Activated naive CD8-positive, alpha-beta T cell treated with anti-CD3 and anti-CD28 coated beads, Interleukin-2, amount 10 ng/mL, durations not matched to agents 7 days and 5 days (primary cell): Measurements from ENCODE around the gene LDLRAD4. TPM values are rescaled to one million over a fixed set of nuclear protein-coding genes. Genes with fewer than 3 reads are reported as not detected.

Experiments
- ATAC-seq: fragments of 150-1000 bp; cut with Tn5 transposase; one replicate; pipeline ENCODE4 v1.10.0; 2021; ENCODE audit warnings: low read depth, moderate library complexity
- POLR2A ChIA-PET: fragments of 350-600 bp; sonication (Branson Sonifier 250); formaldehyde crosslinking; loops from one replicate; lab custom pipeline; 2021; ENCODE audit warnings: antibody characterized with exemption; lab: Charles Lee
- DNase-seq: peaks from one replicate; pipeline ENCODE4 v3.0.0; 2021
- H3K27ac Mint-ChIP-seq: one replicate; pipeline ENCODE4 v1.8.0; 2022; ENCODE audit warnings: mild to moderate bottlenecking, mixed read lengths
- H3K27me3 Mint-ChIP-seq: one replicate; pipeline ENCODE4 v1.8.0; 2022; ENCODE audit warnings: mild to moderate bottlenecking, moderate library complexity, mixed read lengths
- H3K36me3 Mint-ChIP-seq: one replicate; pipeline ENCODE4 v1.8.0; 2021; ENCODE audit warnings: mild to moderate bottlenecking, mixed read lengths
- H3K4me1 Mint-ChIP-seq: one replicate; pipeline ENCODE4 v1.8.0; 2021; ENCODE audit warnings: mixed read lengths
- H3K4me3 Mint-ChIP-seq: one replicate; pipeline ENCODE4 v1.8.0; 2022; ENCODE audit warnings: mild to moderate bottlenecking, moderate library complexity, mixed read lengths
- H3K9me3 Mint-ChIP-seq: one replicate; pipeline ENCODE4 v1.8.0; 2021; ENCODE audit warnings: mixed read lengths
- total RNA-seq, 2 experiments: library from RNA; stranded (reverse); gene quantifications; one replicate each; pipeline ENCODE4 v1.2.3, GENCODE V29; 2021

Gene LDLRAD4
- total RNA-seq, 2 experiments from 2014 or later: 40.3 to 44.3 TPM

DNA sequence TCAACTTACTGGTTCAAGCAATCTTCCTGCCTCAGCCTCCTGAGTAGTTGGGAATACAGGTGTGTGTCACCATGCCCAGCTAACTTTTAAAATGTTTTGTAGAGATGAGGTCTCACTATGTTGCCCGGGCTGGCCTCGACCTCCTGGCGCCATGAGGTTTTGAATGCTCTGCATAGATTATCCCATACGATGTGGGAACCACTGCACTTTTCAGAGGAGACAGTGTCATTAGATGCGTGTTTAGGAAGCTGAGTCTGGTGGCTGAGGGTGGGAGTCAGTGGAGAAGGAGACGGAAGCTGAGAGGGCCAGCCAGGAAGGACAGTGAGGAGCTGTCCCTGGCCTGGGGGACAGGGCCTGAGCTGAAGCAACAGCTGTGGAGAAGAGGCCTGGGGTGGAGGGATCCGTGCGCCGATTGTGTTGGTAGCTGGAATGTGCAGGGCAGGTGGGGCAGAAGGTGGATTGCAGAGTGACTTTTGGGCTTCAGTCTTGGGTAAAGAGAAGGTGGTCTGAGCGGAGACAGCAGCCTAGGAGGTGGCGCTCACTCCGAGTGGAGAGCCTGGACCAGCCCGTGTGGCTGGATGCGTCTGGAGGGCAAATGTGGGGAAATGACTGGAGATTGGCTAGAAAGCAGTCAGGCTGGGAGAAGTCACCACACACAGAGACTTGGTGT is 68.0 kb downstream of the LDLRAD4 start:
- no peak overlapping the region for H3K27ac Mint-ChIP-seq
- H3K36me3 Mint-ChIP-seq: peaks cover 18% of the 10 kb centered on the region
- POLR2A ChIA-PET: no interaction called here
- H3K27me3 Mint-ChIP-seq: no peaks in the 10 kb centered on the region
- no peak for ATAC-seq
- H3K9me3 Mint-ChIP-seq: no peaks in the 10 kb centered on the region
- no peak for DNase-seq
- peaks cover 16% of the 10 kb centered on the region for H3K4me1 Mint-ChIP-seq
- H3K4me3 Mint-ChIP-seq: no peak overlapping the region

DNA sequence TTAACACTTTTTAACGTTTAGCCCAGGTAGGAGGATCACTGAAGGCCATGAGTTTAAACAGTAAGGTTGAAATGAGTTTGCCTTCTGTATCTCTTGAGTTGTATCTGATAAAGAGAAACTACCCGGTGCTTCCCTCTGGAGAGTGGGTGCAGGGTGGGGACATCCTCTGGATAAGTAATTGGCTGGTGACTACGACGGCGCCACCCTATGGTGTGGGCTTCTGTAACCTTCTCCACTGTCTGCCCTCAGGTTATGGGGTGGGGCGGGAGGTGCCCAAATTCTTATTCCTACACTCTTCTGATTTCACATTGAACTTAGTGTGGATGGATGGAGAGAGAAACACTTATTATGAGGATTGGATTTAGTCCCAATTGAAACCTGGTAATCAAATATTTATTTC is 68.8 kb downstream of the LDLRAD4 start:
- H3K27ac Mint-ChIP-seq: no peak overlapping the region
- no peaks in the 10 kb centered on the region for H3K27me3 Mint-ChIP-seq
- DNase-seq (no peak), ATAC-seq (no peak)
- H3K36me3 Mint-ChIP-seq: peaks cover 12% of the 10 kb centered on the region
- no peak overlapping the region for H3K4me3 Mint-ChIP-seq
- POLR2A ChIA-PET: no interaction called here
- H3K9me3 Mint-ChIP-seq: no peaks in the 10 kb centered on the region
- peaks cover 12% of the 10 kb centered on the region for H3K4me1 Mint-ChIP-seq

- POLR2A ChIA-PET: no interaction called here
- ATAC-seq: no peak
- H3K27ac Mint-ChIP-seq: no peak overlapping the region
- DNase-seq: no peak
- H3K9me3 Mint-ChIP-seq: no peaks in the 10 kb centered on the region
- H3K4me3 Mint-ChIP-seq: no peak overlapping the region
- peaks cover 5% of the 10 kb centered on the region for H3K36me3 Mint-ChIP-seq
- peaks cover 5% of the 10 kb centered on the region for H3K4me1 Mint-ChIP-seq
- no peaks in the 10 kb centered on the region for H3K27me3 Mint-ChIP-seq
These were observed 70.1 kb downstream of the LDLRAD4 start for GRCh38 chr18:13288509-13289133.

DNA sequence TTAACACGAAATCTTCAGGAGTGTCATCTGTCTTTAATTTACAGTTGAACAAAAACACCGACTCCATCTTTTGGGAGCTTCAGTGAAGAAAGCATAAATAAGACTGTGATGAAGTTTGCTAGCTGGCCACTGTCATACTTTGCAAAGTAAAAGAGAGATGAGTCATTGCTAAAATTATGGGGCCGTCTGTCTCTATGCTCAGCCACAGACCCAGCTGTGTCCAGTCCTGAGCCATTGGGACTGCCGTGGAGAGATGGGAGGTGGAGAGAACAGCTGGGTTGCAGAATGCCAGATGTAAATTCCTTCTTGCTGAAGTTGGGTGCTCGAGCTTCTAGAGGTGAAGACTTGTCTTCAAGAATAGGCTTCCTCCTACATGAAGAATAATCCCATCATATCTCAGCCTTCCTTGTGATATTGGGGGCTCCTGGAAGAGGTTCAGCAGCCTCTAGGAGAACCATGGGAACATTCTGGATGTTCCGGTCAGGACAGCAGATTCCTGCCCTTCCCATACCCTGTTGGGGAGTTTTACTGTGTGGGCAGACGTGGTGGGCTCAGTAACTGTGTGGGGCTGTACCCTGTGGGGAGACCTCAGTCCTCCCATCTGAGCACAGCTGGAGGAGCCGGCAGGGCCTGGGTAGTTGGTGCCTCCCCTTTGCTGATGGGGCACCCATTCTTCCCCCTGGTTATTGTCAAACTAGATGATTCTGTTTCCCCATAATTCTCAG is 71.1 kb downstream of the LDLRAD4 start:
- H3K36me3 Mint-ChIP-seq: peaks cover 2% of the 10 kb centered on the region
- POLR2A ChIA-PET: no interaction called here
- ATAC-seq (no peak), DNase-seq (no peak)
- no peaks in the 10 kb centered on the region for H3K27me3 Mint-ChIP-seq
- H3K4me1 Mint-ChIP-seq: peaks cover 4% of the 10 kb centered on the region
- no peak overlapping the region for H3K4me3 Mint-ChIP-seq
- no peak overlapping the region for H3K27ac Mint-ChIP-seq
- no peaks in the 10 kb centered on the region for H3K9me3 Mint-ChIP-seq

DNA sequence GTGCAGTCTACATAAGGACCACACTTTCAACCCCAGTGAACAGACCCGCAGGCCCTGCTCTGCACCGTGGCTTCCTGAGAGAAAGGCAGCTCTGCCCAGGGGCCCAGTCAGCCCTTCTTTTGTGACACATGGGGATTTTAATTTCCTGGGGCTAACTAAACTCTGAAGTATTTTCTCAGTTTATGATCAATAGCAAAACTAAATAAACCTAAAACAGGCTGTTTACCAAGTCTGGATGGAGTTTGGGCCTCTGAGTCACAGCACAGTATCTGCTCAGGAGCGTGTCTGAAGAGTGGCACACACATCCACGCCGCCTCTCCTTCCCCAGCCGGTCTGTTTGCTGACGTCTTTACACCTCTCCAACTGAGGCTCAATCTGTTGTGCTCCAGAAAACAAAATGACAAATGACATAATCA is 72.3 kb downstream of the LDLRAD4 start:
- POLR2A ChIA-PET: no interaction called here
- Mint-ChIP-seq H3K4me3 (no peak overlapping the region), H3K9me3 (no peaks in the 10 kb centered on the region), H3K4me1 (peaks cover 10% of the 10 kb centered on the region), H3K36me3 (peaks cover 2% of the 10 kb centered on the region), H3K27ac (no peak overlapping the region), H3K27me3 (no peaks in the 10 kb centered on the region)
- no peak for DNase-seq
- no peak for ATAC-seq

- POLR2A ChIA-PET: no interaction called here
- Mint-ChIP-seq H3K4me1 (peaks cover 10% of the 10 kb centered on the region), H3K27me3 (no peaks in the 10 kb centered on the region), H3K36me3 (peaks cover 2% of the 10 kb centered on the region), H3K27ac (no peak overlapping the region), H3K4me3 (no peak overlapping the region), H3K9me3 (no peaks in the 10 kb centered on the region)
- DNase-seq (no peak), ATAC-seq (no peak)
These were observed 72.7 kb downstream of the LDLRAD4 start for GRCh38 chr18:13291299-13291698.

GRCh38 chr18:13291745-13292447 is 73.3 kb downstream of the LDLRAD4 start:
- Mint-ChIP-seq H3K27ac (no peak overlapping the region), H3K36me3 (peaks cover 2% of the 10 kb centered on the region), H3K4me3 (no peak overlapping the region), H3K27me3 (no peaks in the 10 kb centered on the region), H3K9me3 (no peaks in the 10 kb centered on the region), H3K4me1 (peaks cover 12% of the 10 kb centered on the region)
- POLR2A ChIA-PET: no interaction called here
- ATAC-seq (no peak), DNase-seq (no peak)

- Mint-ChIP-seq H3K4me1 (peaks cover 15% of the 10 kb centered on the region), H3K27me3 (no peaks in the 10 kb centered on the region), H3K9me3 (no peaks in the 10 kb centered on the region), H3K27ac (no peak overlapping the region), H3K36me3 (peaks cover 3% of the 10 kb centered on the region), H3K4me3 (no peak overlapping the region)
- POLR2A ChIA-PET: no interaction called here
- ATAC-seq (no peak), DNase-seq (no peak)
These were observed 74.2 kb downstream of the LDLRAD4 start for GRCh38 chr18:13292736-13293135.

DNA sequence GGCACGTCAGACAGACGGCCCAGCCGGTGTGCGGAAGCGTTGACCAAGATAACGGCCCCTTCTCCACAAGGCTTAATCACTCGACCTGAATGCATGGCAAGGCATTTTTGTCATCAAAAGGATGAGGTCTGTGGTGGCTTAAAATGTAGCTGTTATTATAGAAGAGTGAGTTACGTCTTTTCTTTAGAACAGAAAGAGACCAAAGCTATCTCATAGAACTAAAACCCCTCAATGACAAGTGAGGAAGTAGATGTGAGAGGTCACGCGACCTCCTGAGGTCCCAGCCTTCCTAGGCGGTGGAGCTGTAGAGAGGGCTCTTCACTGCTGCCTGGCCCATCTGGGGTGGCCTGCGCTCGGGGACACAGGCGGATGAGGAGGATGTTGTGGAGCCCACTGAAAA is 75.7 kb downstream of the LDLRAD4 start:
- Mint-ChIP-seq H3K4me3 (no peak overlapping the region), H3K9me3 (no peaks in the 10 kb centered on the region), H3K27me3 (no peaks in the 10 kb centered on the region), H3K36me3 (peaks cover 2% of the 10 kb centered on the region), H3K27ac (no peak overlapping the region), H3K4me1 (peaks cover 15% of the 10 kb centered on the region)
- no peak for ATAC-seq
- DNase-seq: no peak
- POLR2A ChIA-PET: no interaction called here

DNA sequence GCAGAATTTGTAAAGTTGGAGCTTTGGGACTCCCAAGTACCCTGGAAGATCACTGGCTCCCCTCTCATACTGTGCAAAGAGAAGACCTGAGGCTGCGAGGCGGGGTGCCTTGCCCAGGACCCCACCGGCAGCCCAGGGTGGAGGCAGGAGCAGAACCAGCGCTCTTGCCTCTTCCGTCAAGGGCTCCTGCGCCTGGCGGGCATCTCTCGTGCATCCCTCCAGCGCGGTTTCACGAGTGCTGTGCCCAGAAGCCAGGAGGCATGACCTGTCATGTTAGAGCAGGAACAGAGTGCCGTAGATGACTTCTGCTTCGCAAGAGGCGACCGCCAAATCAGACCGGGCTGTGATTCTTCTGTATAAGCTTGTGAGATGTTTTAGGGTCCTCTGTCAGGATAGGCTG is 77.3 kb downstream of the LDLRAD4 start:
- ATAC-seq (no peak), DNase-seq (no peak)
- H3K27me3 Mint-ChIP-seq: no peaks in the 10 kb centered on the region
- no peak overlapping the region for H3K27ac Mint-ChIP-seq
- H3K4me1 Mint-ChIP-seq: peaks cover 11% of the 10 kb centered on the region
- no peak overlapping the region for H3K4me3 Mint-ChIP-seq
- no peaks in the 10 kb centered on the region for H3K9me3 Mint-ChIP-seq
- H3K36me3 Mint-ChIP-seq: peaks cover 2% of the 10 kb centered on the region
- POLR2A ChIA-PET: no interaction called here

DNA sequence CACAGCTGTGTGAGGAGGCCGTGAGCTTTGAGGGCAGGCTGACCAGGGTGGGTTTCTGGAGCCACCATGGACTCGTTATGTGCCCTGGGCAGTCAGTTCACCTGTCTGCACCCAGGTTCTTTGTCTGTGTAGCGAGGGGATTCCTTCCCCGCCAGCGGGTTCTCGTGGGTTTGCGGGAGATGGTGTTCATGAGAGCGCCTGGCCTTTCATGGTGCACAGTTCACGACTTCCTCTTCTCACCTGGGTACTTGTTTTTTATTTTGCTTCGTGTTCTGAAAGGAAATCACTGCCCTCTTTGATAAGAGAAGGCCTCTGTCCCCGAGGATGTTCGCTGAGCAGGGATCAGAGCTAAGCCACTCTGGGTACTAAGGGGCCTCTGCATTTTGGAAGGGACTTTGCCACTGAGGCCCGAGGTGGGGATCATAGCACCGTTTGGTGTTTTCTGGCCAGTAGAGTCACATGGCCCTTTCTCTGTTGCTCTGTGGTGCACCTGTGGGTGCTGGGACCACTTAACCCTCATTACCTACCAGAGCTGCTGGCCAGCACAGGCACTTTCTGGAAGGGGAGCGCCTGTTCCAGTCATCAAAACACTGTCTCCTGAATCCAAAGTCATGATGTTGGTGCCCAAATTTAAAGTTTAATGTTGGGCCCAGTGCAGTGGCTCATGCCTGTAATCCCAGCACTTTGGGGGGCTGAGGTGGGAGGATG is 78.5 kb downstream of the LDLRAD4 start:
- ATAC-seq (peak; percentile 49), DNase-seq (no peak)
- Mint-ChIP-seq H3K9me3 (no peaks in the 10 kb centered on the region), H3K4me3 (no peak overlapping the region), H3K4me1 (peaks cover 11% of the 10 kb centered on the region), H3K27ac (peak overlapping the region; percentile 25), H3K36me3 (peaks cover 2% of the 10 kb centered on the region), H3K27me3 (no peaks in the 10 kb centered on the region)
- POLR2A ChIA-PET: interaction anchor here (0.8 kb wide), 1 partner anchor 17 kb away, joined by 3 read pairs; no protein-coding TSS in a partner anchor

GRCh38 chr18:13298262-13298661 is 79.7 kb downstream of the LDLRAD4 start:
- no peaks in the 10 kb centered on the region for H3K9me3 Mint-ChIP-seq
- POLR2A ChIA-PET: interaction anchor here (0.5 kb wide), 1 partner anchor 15 kb away, joined by 3 read pairs; no protein-coding TSS in a partner anchor
- no peak overlapping the region for H3K4me3 Mint-ChIP-seq
- no peak for DNase-seq
- no peaks in the 10 kb centered on the region for H3K27me3 Mint-ChIP-seq
- H3K36me3 Mint-ChIP-seq: peaks cover 3% of the 10 kb centered on the region
- H3K4me1 Mint-ChIP-seq: peaks cover 11% of the 10 kb centered on the region
- H3K27ac Mint-ChIP-seq: no peak overlapping the region
- no peak for ATAC-seq

GRCh38 chr18:13300029-13300428 is 81.5 kb downstream of the LDLRAD4 start:
- Mint-ChIP-seq H3K4me3 (no peak overlapping the region), H3K27ac (no peak overlapping the region), H3K9me3 (peaks cover 2% of the 10 kb centered on the region), H3K4me1 (peaks cover 15% of the 10 kb centered on the region), H3K27me3 (no peaks in the 10 kb centered on the region), H3K36me3 (peaks cover 8% of the 10 kb centered on the region)
- DNase-seq: no peak
- no peak for ATAC-seq
- POLR2A ChIA-PET: no interaction called here
